K562 (cell line): ENCODE data around the gene DPH2. TPM values are rescaled to one million over a fixed set of nuclear protein-coding genes. Genes with fewer than 3 reads are reported as not detected.
A peak's percentile ranks its signal among the peaks of the same experiment; 100 is the strongest.

ENCODE experiments used
- ATAC-seq: fragments of 200-7000 bp; cut with Tn5 transposase; 3 replicates; pipeline ENCODE4 v1.9.1; 2020; ENCODE audit warnings: moderate library complexity
- BruUV-seq: library from RNA; stranded (reverse); fragments of 400-500 nt; replicated peaks from 2 replicates; lab custom pipeline; 2021; lab: Mats Ljungman, UMichigan
- CTCF ChIA-PET: fragments of 300-600 bp; formaldehyde crosslinking; extraction: SDS; loops from one replicate; lab custom pipeline; 2021; ENCODE audit warnings: low intra/inter-chr PET ratio; lab: Yijun Ruan, JAX
- POLR2A ChIA-PET: fragments of 300-600, 350-650 bp; sonication (Branson Sonifier 250); formaldehyde crosslinking; extraction: SDS; loops from one replicate; lab custom pipeline; 2021; ENCODE audit warnings: antibody characterized with exemption, inconsistent platforms; lab: Yijun Ruan, JAX
- DNase-seq, 4 experiments: peaks; one replicate each; pipeline versions ENCODE4 v3.0.0 to v3.0.0-alpha.2; 2011 to 2018; ENCODE audit warnings: low spot score in 3 of 4, mixed read lengths in 3 of 4; ENCODE audit errors: extremely low read depth in 1 of 4
- FAIRE-seq: peaks from 2 replicates; lab custom pipeline; 2011; peaks lifted over from hg19 to GRCh38; lab: Jason Lieb, UNC
- H2AFZ ChIP-seq: 2 replicates; pipeline ENCODE4 v1.6.0; 2011; ENCODE audit warnings: low read depth, low read length, control low read depth, inconsistent platforms
- H3K27ac ChIP-seq: fragments of 200-600 bp; 3 replicates; pipeline ENCODE4 v1.8.0; 2011; ENCODE audit warnings: low read depth, mild to moderate bottlenecking, control low read depth, inconsistent platforms, low read length, moderate library complexity, mixed read lengths; ENCODE audit errors: extremely low read depth
- H3K27me3 ChIP-seq, 2 experiments: fragments of 300-600 bp in 1 of 2; 2 replicates in 1 of 2; 3 replicates in 1 of 2; pipeline versions ENCODE4 v1.6.0 to v1.8.0; 2011; ENCODE audit warnings: inconsistent platforms in 2 of 2, low read length in 2 of 2, mild to moderate bottlenecking in 1 of 2, mixed read lengths in 1 of 2, moderate library complexity in 1 of 2; ENCODE audit not compliant: control insufficient read depth in 2 of 2, insufficient read depth in 2 of 2
- H3K36me3 ChIP-seq: fragments of 300-600 bp; 3 replicates; pipeline ENCODE4 v1.8.0; 2011; ENCODE audit warnings: mild to moderate bottlenecking, low read length, inconsistent platforms; ENCODE audit not compliant: control insufficient read depth, insufficient read depth
- H3K4me1 ChIP-seq, 2 experiments: fragments of 200-600 bp in 1 of 2; replicated peaks in 1 of 2; 2 replicates in 1 of 2; 3 replicates in 1 of 2; pipeline versions ENCODE4 v1.5.1 to v1.8.0; 2011; ENCODE audit warnings: inconsistent platforms in 2 of 2, low read length in 2 of 2, mild to moderate bottlenecking in 1 of 2, mixed read lengths in 1 of 2, moderate library complexity in 1 of 2; ENCODE audit not compliant: control insufficient read depth in 2 of 2, insufficient read depth in 2 of 2
- H3K4me2 ChIP-seq: 2 replicates; pipeline ENCODE4 v1.6.1; 2011; ENCODE audit warnings: low read length, control low read depth, inconsistent platforms, mixed read lengths; ENCODE audit not compliant: insufficient read depth
- H3K4me3 ChIP-seq: fragments of 200-600 bp; sonication (generic), shearing (Covaris generic); 2 replicates; pipeline ENCODE4 v1.5.1; 2016; ENCODE audit warnings: control low read depth, inconsistent platforms
- H3K79me2 ChIP-seq: fragments of 200-600 bp; 3 replicates; pipeline ENCODE4 v1.8.0; 2011; ENCODE audit warnings: low read length, inconsistent platforms; ENCODE audit not compliant: control insufficient read depth, insufficient read depth
- H3K9ac ChIP-seq, 2 experiments: 2 replicates each; pipeline versions ENCODE4 v1.6.0 to v1.6.1; 2011; ENCODE audit warnings: low read depth in 2 of 2, low read length in 2 of 2, control low read depth in 1 of 2, inconsistent platforms in 1 of 2, mild to moderate bottlenecking in 1 of 2, mixed read lengths in 1 of 2; ENCODE audit not compliant: insufficient read depth in 1 of 2
- H3K9me1 ChIP-seq: one replicate; pipeline ENCODE4 v1.6.0; 2011; ENCODE audit warnings: inconsistent platforms, mild to moderate bottlenecking, low read length, moderate library complexity; ENCODE audit not compliant: control insufficient read depth, insufficient read depth
- H3K9me3 ChIP-seq: replicated peaks from 2 replicates; pipeline ENCODE4 v1.5.1; 2011; ENCODE audit warnings: low read depth, low read length, inconsistent platforms; ENCODE audit not compliant: control insufficient read depth, insufficient read depth
- H4K20me1 ChIP-seq: replicated peaks from 2 replicates; pipeline ENCODE4 v1.6.1; 2011; ENCODE audit warnings: low read length, inconsistent platforms, mixed read lengths; ENCODE audit not compliant: control insufficient read depth, insufficient read depth
- ELF2 ChIP-seq: fragments of 250-450 bp; sonication (Bioruptor Pico); IDR thresholded peaks from 2 replicates; pipeline ENCODE4 v1.5.0; 2021; ENCODE audit warnings: mild to moderate bottlenecking
- POLR2G ChIP-seq: fragments of 200-400 bp; formaldehyde crosslinking; IDR thresholded peaks from 2 replicates; pipeline ENCODE4 v1.6.1; 2017; ENCODE audit warnings: low read depth, mild to moderate bottlenecking, antibody characterized with exemption, low read length, moderate library complexity
- RBFOX2 ChIP-seq: fragments of 200-400 bp; formaldehyde crosslinking; IDR thresholded peaks from 2 replicates; pipeline ENCODE4 v1.6.1; 2017; ENCODE audit warnings: low read depth, mild to moderate bottlenecking, low read length, moderate library complexity
- ZNF24 ChIP-seq: fragments of 450-650 bp; IDR thresholded peaks from 2 replicates; pipeline ENCODE4 v1.6.1; 2016
- WGBS: fragments of 100-300 bp; shearing (Covaris generic); methylation state at CpG from one replicate; pipeline ENCODE4 v1.1.6; 2016; ENCODE audit warnings: low coverage, mixed read lengths; ENCODE audit not compliant: insufficient coverage; ENCODE audit errors: missing lambda C conversion rate; 5-methylcytosine and 5-hydroxymethylcytosine counted together
- in situ Hi-C: fragments of 300-500 bp; cut with MboI; formaldehyde crosslinking; loops from 4 replicates; pipeline ENCODE4 v1.15.0; 2018; ENCODE audit warnings: inconsistent platforms, mixed read lengths
- intact Hi-C: fragments of 100-400 bp; cut with micrococcal nuclease; formaldehyde crosslinking; loops from 2 replicates; pipeline ENCODE4 v1.14.2; 2022
- polyA plus RNA-seq, 8 experiments: library from polyadenylated mRNA; depleted of rRNA in 4 of 8; stranded (reverse) in 5 of 8; unstranded in 3 of 8; fragments of >200 nt; fragmentation: Nextera tagmentation in 2 of 8; fragmentation: Illumina TruSeq in 1 of 8; extraction: Ambion mirVana in 2 of 8; extraction: Trizol in 1 of 8; gene quantifications; 2 replicates each; pipeline versions ENCODE4 v1.2.1 to v1.2.3, GENCODE V29; 2011 to 2014; ENCODE audit warnings: inconsistent platforms in 1 of 8, missing spikeins in 1 of 8
- total RNA-seq, 7 experiments: library from RNA; depleted of rRNA in 6 of 7; stranded (reverse); fragments of >200 nt in 6 of 7; fragmentation: Illumina TruSeq in 2 of 7; extraction: Trizol in 2 of 7; gene quantifications; 2 replicates each; pipeline versions ENCODE4 v1.2.1 to v1.2.3, GENCODE V29; 2011 to 2021; ENCODE audit warnings: low replicate concordance in 1 of 7
- TF ChIP-seq, protein P1 (sequence below), 2 experiments: fragments of 450-650 bp; IDR thresholded peaks; 2 replicates each; pipeline ENCODE4 v1.6.1; 2016; ENCODE audit warnings: mild to moderate bottlenecking in 2 of 2, borderline replicate concordance in 1 of 2, low read depth in 1 of 2, moderate library complexity in 1 of 2
- TF ChIP-seq, protein P2 (sequence below): sonication (generic); formaldehyde crosslinking; IDR thresholded peaks from 2 replicates; pipeline ENCODE4 v1.8.1; 2023; ENCODE audit warnings: mild to moderate bottlenecking, missing genetic modification reagents

DPH2 gene
- total and polyA plus RNA-seq, 9 of the 15 experiments (the other 6 are each of a cell fraction or from before 2014, with no cell fraction given), result 17.9 to 94.1 (median 68.1) TPM

DNA sequence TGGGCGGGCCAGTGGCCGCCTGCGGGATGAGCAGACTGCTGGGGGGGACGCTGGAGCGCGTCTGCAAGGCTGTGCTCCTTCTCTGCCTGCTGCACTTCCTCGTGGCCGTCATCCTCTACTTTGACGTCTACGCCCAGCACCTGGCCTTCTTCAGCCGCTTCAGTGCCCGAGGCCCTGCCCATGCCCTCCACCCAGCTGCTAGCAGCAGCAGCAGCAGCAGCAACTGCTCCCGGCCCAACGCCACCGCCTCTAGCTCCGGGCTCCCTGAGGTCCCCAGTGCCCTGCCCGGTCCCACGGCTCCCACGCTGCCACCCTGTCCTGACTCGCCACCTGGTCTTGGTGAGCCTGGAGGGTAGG lies 11.3 kb downstream of the DPH2 start (continued):
- TF ChIP-seq ZNF24 (no peak), RBFOX2 (peak; percentile 41; the same call in 1 of the 2 replicates)

DNA sequence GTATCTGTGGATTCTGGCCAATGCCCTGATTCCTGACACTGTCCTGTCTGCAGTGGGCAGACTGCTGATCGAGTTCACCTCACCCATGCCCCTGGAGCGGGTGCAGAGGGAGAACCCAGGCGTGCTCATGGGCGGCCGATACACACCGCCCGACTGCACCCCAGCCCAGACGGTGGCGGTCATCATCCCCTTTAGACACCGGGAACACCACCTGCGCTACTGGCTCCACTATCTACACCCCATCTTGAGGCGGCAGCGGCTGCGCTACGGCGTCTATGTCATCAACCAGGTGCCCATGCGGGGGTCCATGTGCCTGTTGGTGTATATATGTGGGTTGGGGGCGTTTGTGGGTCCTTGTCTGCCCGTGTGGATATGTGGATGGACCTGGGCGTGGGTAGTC lies 11.8 kb downstream of the DPH2 start:
- no peak overlapping the region for H2AFZ ChIP-seq
- ChIA-PET CTCF (no interaction called here), POLR2A (interaction anchor here (0.9 to 1.2 kb wide), 2 partner anchors 11 to 67 kb away, joined by 3 read pairs; no protein-coding TSS in a partner anchor)
- H3K9ac ChIP-seq, result peak overlapping the region in 1 of 2 experiments; percentile 99; a peak in 1 of 4 replicates
- H3K4me2 ChIP-seq, result no peak overlapping the region
- in situ Hi-C loops (no loop called here), intact Hi-C loops (no loop called here)
- TF ChIP-seq, protein P1, sequence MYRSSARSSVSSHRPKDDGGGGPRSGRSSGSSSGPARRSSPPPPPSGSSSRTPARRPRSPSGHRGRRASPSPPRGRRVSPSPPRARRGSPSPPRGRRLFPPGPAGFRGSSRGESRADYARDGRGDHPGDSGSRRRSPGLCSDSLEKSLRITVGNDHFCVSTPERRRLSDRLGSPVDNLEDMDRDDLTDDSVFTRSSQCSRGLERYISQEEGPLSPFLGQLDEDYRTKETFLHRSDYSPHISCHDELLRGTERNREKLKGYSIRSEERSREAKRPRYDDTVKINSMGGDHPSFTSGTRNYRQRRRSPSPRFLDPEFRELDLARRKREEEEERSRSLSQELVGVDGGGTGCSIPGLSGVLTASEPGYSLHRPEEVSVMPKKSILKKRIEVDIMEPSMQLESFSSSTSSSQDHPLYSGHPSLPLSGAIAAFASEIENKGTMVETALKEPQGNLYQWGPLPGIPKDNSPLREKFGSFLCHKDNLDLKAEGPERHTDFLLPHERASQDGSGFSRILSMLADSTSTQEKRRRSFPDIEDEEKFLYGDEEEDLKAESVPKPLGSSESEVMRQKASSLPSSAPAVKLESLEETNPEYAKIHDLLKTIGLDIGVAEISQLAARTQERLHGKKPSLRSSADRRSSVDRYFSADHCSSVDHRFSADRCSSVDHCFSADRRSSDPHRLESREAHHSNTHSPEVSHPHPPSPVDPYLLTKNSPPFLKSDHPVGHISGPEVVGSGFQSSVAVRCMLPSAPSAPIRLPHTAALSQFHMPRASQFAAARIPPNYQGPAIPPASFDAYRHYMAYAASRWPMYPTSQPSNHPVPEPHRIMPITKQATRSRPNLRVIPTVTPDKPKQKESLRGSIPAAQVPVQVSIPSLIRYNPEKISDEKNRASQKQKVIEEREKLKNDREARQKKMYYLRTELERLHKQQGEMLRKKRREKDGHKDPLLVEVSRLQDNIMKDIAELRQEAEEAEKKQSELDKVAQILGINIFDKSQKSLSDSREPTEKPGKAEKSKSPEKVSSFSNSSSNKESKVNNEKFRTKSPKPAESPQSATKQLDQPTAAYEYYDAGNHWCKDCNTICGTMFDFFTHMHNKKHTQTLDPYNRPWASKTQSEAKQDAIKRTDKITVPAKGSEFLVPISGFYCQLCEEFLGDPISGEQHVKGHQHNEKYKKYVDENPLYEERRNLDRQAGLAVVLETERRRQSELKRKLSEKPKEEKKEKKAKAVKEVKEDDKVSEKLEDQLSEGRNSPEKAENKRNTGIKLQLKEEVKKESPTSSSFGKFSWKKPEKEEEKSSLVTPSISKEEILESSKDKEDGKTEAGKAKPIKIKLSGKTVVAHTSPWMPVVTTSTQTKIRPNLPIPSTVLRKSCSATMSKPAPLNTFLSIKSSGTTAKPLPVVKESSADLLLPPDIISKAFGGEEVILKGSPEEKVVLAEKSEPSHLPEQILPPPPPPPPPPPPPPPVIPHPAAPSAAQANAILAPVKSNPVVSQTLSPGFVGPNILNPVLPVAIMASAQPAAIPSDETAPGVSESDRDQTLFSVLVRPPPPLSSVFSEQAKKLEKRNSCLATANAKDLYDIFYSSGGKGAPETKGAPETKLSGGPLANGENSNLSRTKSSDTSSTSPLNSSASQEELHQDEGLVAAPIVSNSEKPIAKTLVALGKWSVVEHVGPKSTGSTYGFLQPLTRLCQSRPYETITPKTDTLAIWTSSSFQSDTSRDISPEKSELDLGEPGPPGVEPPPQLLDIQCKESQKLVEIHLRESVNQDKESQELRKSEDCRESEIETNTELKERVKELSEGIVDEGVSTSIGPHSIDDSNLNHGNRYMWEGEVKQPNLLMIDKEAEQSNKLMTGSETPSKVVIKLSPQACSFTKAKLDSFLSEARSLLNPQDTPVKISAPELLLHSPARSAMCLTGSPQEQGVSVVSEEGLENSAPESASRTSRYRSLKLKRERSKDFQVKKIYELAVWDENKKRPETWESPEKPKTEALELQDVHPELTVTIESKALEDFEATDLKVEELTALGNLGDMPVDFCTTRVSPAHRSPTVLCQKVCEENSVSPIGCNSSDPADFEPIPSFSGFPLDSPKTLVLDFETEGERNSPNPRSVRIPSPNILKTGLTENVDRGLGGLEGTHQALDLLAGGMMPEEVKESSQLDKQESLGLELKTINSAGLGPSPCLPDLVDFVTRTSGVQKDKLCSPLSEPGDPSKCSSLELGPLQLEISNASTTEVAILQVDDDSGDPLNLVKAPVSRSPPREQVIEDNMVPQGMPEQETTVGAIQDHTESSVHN (IDR thresholded peaks at IDR 0.05; ENCODE audit: borderline replicate concordance in 1 of 2, low read depth in 1 of 2), result no peak
- TF ChIP-seq, protein P2, sequence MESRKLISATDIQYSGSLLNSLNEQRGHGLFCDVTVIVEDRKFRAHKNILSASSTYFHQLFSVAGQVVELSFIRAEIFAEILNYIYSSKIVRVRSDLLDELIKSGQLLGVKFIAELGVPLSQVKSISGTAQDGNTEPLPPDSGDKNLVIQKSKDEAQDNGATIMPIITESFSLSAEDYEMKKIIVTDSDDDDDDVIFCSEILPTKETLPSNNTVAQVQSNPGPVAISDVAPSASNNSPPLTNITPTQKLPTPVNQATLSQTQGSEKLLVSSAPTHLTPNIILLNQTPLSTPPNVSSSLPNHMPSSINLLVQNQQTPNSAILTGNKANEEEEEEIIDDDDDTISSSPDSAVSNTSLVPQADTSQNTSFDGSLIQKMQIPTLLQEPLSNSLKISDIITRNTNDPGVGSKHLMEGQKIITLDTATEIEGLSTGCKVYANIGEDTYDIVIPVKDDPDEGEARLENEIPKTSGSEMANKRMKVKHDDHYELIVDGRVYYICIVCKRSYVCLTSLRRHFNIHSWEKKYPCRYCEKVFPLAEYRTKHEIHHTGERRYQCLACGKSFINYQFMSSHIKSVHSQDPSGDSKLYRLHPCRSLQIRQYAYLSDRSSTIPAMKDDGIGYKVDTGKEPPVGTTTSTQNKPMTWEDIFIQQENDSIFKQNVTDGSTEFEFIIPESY (CRISPR knock-in tag), result peak; percentile 67; the same call in 1 of the 2 replicates
- TF ChIP-seq POLR2G, result peak; percentile 12; the same call in 1 of the 2 replicates
- TF ChIP-seq ELF2 (CRISPR knock-in tag), result no peak
- DNase-seq (no peak), FAIRE-seq (no peak), ATAC-seq (no peak)
- peaks cover 22% of the 10 kb centered on the region; the same call in 1 of the 2 replicates for H4K20me1 ChIP-seq
- BruUV-seq, result no TSS peak
- H3K9me1 ChIP-seq, result peaks cover 15% of the 10 kb centered on the region
- no peak overlapping the region for H3K27ac ChIP-seq
- WGBS, result 97% methylated on average over 18 of the region's 20 CpGs
- peaks cover 81% of the 10 kb centered on the region for H3K36me3 ChIP-seq
- H3K4me1 ChIP-seq, result peaks cover 37 to 73% of the 10 kb centered on the region in 2 experiments
- peaks cover 62% of the 10 kb centered on the region for H3K79me2 ChIP-seq
- no peaks in the 10 kb centered on the region for H3K27me3 ChIP-seq
- H3K9me3 ChIP-seq, result no peaks in the 10 kb centered on the region
- H3K4me3 ChIP-seq, result no peak overlapping the region
